M059J (cell line): ENCODE results near the gene ST8SIA1. TPM values are rescaled to one million over a fixed set of nuclear protein-coding genes. Genes with fewer than 3 reads are reported as not detected.
"Not testable (repeated sequence)": the region's sequence is repeated elsewhere in the genome, so short reads cannot be mapped to it uniquely, and the experiment has no call there.

Experiments used
- DNase-seq: peaks from one replicate; pipeline ENCODE4 v3.0.0-alpha.2; 2012; ENCODE audit warnings: low read depth
- total RNA-seq: library from RNA; depleted of rRNA; stranded (reverse); fragments of >200 nt; shearing (Covaris generic); gene quantifications from 2 replicates; pipeline ENCODE4 v1.2.3, GENCODE V29; 2014; rRNA removed

Gene ST8SIA1
- total RNA-seq, 1 experiment from 2014 or later, result 2.5 TPM

GRCh38 chr12:22172501-22172900, 162.0 kb downstream of the ST8SIA1 start:
- DNase-seq, result no peak

- DNase-seq, result no peak
Measured at GRCh38 chr12:22169376-22169775, 165.1 kb downstream of the ST8SIA1 start.

DNA sequence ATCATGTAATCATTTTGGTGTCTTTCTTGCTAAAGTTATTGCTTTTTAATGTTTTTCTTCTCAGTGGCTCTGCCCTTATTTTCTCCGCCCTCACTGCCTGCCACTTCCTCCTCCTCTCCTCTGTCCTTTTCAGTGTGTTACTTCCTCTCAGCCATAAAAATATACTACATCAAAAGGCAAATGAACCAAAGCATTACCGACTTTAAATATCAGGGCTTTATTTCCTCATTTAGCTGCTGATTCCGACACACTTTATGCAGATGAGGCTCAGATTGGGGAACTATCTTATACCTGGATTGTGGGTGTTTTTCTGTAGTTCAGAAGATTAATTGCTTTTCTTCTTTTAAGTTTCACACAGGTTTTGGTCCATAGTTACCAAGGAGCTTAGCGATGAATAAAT, 170.4 kb downstream of the ST8SIA1 start:
- DNase-seq, result no peak

DNA sequence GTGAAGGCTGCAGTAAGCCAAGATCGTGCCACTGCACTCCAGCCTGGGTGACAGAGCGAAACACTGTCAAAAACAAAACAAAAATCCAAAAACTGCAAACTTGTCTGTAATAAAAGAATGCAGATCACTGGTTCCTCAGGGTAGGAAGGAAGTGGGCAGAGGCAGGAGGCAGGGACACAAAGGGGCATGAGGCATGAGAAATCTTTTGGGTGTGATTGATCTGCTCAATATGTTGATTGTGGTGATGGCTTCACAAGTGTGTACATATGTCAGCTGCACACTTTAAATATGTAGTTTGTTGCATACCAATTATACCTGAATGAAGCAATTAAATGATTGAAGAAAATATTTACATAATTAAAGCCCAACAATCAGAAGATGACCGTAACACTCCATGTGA, 170.9 kb downstream of the ST8SIA1 start:
- DNase-seq, result no peak

DNA sequence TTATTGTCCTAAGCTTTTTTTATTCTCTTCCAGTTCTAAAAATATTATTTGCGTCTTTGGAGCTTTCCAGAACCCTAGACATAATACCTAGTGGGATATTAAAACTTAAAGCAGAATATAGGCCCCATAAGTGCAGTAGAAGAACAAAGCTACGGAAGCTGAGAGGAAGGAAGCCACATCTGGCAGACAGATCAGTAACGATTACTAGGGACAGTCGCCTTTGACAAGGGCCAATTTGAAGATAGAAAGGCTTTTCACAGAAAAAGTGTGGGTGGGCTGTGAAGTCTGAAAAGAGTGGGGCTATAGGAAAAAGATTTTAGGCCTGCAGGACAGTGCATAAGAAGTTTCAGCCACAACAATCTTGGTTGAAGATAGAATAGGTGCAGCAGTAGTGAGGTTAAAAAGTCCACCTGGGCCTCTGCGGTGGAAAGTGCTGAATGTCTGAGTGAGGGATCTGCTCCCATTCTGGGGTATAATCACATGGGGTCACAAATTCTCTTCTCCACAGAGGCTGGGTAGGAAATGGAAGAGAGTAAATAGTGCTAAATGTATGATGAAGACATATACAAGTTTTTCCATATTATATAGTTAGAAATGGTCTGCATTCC, 174.0 kb downstream of the ST8SIA1 start:
- no peak for DNase-seq

DNA sequence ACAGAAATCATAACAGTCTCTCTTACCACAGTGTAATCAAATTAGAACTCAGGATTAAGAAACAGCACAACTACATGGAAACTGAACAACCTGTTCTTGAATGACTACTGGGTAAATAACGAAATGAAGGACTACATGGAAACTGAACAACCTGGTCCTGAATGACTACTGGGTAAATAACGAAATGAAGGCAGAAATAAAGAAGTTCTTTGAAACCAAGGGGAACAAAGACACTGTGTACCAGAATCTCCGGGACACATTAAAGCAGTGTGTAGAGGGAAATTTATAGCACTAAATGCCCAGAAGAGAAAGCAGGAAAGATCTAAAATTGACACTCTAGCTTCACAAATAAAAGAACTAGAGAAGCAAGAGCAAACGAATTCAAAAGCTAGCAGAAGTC, 185.2 kb downstream of the ST8SIA1 start:
- DNase-seq, result not testable (repeated sequence)

- DNase-seq, result not testable (repeated sequence)
Measured at GRCh38 chr12:22146686-22147085, 187.8 kb downstream of the ST8SIA1 start.

Other genes starting within 250 kb of the ST8SIA1 start
- 8.3 and 14.4 TPM in 2 replicates for gene C2CD5, start 209.8 kb upstream of the ST8SIA1 start, total RNA-seq